ENCODE data around the gene ANKRD29. TPM values are rescaled to one million over a fixed set of nuclear protein-coding genes. Genes with fewer than 3 reads are reported as not detected.

ANKRD29 gene
- total and polyA plus RNA-seq, 10 of the 15 experiments (the other 5 are each of a cell fraction or from before 2014, with no cell fraction given): 0.53 to 9.2 (median 1.6) TPM

- Histone ChIP-seq H3K79me2 (ENCODE audit: control insufficient read depth, insufficient read depth, low read length) (no peaks in the 10 kb centered on the region), H3K4me1 (ENCODE audit: control insufficient read depth, insufficient read depth, low read length) (no peaks in the 10 kb centered on the region), H3K4me2 (ENCODE audit: control insufficient read depth, insufficient read depth) (no peak overlapping the region), H3K4me3 (no peak overlapping the region), H3K27ac (ENCODE audit: control insufficient read depth, insufficient read depth) (no peak overlapping the region), H3K9me3 (replicated peaks; ENCODE audit: control insufficient read depth, insufficient read depth, low read length) (peaks cover 5% of the 10 kb centered on the region; the same call in 2 of the 3 replicates), H3K27me3 (replicated peaks in 1 of 2; ENCODE audit: control insufficient read depth in 2 of 2, insufficient read depth in 2 of 2, low read length in 1 of 2) (no peaks in the 10 kb centered on the region; a peak in 2 of 4 replicates), H4K20me1 (ENCODE audit: control insufficient read depth, insufficient read depth) (no peaks in the 10 kb centered on the region), H3K9ac (ENCODE audit: control insufficient read depth, insufficient read depth, low read length) (no peak overlapping the region), H2AFZ (ENCODE audit: control insufficient read depth, low read depth, low read length) (no peak overlapping the region), H3K36me3 (ENCODE audit: control insufficient read depth in 2 of 2, insufficient read depth in 2 of 2, low read length in 1 of 2) (no peaks in the 10 kb centered on the region)
- in situ Hi-C loops (cut with MboI): no loop called here
- ChIA-PET CTCF (no interaction called here), POLR2A (no interaction called here), SMC1A (ENCODE audit: uncharacterized antibody, unreplicated experiment) (interaction anchor here (0.5 kb wide), 1 partner anchor 167 kb away, joined by 4 read pairs; no protein-coding TSS in a partner anchor), RAD21 (ENCODE audit: unreplicated experiment) (no interaction called here)
- intact Hi-C loops (cut with micrococcal nuclease; ENCODE audit: unreplicated experiment): no loop called here
- 54% methylated on average over 4 of the region's 4 CpGs for WGBS (ENCODE audit: insufficient coverage, insufficient replicate concordance, low lambda C conversion rate, missing lambda C conversion rate)
- BruUV-seq (replicated peaks): no TSS peak
- DNase-seq (ENCODE audit: low read depth, low spot score) (no peak), FAIRE-seq (no peak), ATAC-seq (no peak)
- no peak for TF ChIP-seq CBFB (IDR thresholded peaks at IDR 0.05; ENCODE audit: low read depth)
- no peak for TF ChIP-seq CUX1 (IDR thresholded peaks at IDR 0.05; ENCODE audit: insufficient replicate concordance, low read depth, low read length)
- TF ChIP-seq ZNF384 (IDR thresholded peaks at IDR 0.05; ENCODE audit: borderline replicate concordance, low read depth, low read length): no peak
- TF ChIP-seq MEF2A (IDR thresholded peaks at IDR 0.05; ENCODE audit: insufficient read depth, low read depth, low read length): no peak
- no peak for TF ChIP-seq EP300 (IDR thresholded peaks at IDR 0.05; ENCODE audit: borderline replicate concordance in 1 of 2, control insufficient read depth in 1 of 2, low read depth in 2 of 2, low read length in 2 of 2)
- no peak for TF ChIP-seq RUNX3 (IDR thresholded peaks at IDR 0.05; ENCODE audit: low read length)
- TF ChIP-seq, protein P1, sequence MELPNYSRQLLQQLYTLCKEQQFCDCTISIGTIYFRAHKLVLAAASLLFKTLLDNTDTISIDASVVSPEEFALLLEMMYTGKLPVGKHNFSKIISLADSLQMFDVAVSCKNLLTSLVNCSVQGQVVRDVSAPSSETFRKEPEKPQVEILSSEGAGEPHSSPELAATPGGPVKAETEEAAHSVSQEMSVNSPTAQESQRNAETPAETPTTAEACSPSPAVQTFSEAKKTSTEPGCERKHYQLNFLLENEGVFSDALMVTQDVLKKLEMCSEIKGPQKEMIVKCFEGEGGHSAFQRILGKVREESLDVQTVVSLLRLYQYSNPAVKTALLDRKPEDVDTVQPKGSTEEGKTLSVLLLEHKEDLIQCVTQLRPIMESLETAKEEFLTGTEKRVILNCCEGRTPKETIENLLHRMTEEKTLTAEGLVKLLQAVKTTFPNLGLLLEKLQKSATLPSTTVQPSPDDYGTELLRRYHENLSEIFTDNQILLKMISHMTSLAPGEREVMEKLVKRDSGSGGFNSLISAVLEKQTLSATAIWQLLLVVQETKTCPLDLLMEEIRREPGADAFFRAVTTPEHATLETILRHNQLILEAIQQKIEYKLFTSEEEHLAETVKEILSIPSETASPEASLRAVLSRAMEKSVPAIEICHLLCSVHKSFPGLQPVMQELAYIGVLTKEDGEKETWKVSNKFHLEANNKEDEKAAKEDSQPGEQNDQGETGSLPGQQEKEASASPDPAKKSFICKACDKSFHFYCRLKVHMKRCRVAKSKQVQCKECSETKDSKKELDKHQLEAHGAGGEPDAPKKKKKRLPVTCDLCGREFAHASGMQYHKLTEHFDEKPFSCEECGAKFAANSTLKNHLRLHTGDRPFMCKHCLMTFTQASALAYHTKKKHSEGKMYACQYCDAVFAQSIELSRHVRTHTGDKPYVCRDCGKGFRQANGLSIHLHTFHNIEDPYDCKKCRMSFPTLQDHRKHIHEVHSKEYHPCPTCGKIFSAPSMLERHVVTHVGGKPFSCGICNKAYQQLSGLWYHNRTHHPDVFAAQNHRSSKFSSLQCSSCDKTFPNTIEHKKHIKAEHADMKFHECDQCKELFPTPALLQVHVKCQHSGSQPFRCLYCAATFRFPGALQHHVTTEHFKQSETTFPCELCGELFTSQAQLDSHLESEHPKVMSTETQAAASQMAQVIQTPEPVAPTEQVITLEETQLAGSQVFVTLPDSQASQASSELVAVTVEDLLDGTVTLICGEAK (IDR thresholded peaks at IDR 0.05; ENCODE audit: borderline replicate concordance): no peak
- no peak for TF ChIP-seq PRDM15 (CRISPR knock-in tag; IDR thresholded peaks at IDR 0.05)
- no peak for TF ChIP-seq HDGF (IDR thresholded peaks at IDR 0.05)
- no peak for TF ChIP-seq SRF (IDR thresholded peaks at IDR 0.05; ENCODE audit: low read depth in 2 of 2, low read length in 2 of 2)
These were observed 17.0 kb downstream of the ANKRD29 start for GRCh38 chr18:23645568-23646175.
